Thyroid gland (tissue), 4 donors: ENCODE measurements around the gene FRG2C. TPM values are rescaled to one million over a fixed set of nuclear protein-coding genes. Genes with fewer than 3 reads are reported as not detected.
A peak's percentile ranks its signal among the peaks of the same experiment; 100 is the strongest.
"Not testable (repeated sequence)": the region's sequence is repeated elsewhere in the genome, so short reads cannot be mapped to it uniquely, and the experiment has no call there.

Experiments used
- DNase-seq, 2 donors: peaks; one replicate each; pipeline ENCODE4 v3.0.0-alpha.2; 2019
- H3K27ac ChIP-seq, 3 donors: fragments of 200-600 bp; sonication (generic); 1 replicate in 2 of 3; 2 replicates in 1 of 3; pipeline ENCODE4 v1.5.1; 2016 to 2019; ENCODE audit warnings: mild to moderate bottlenecking in 1 of 3, moderate library complexity in 1 of 3
- H3K27me3 ChIP-seq: fragments of 200-600 bp; sonication (generic); one replicate; pipeline ENCODE4 v1.5.1; 2019
- H3K36me3 ChIP-seq, 2 donors: fragments of 200-600 bp; sonication (generic); one replicate each; pipeline ENCODE4 v1.5.1; 2016 to 2019
- H3K4me1 ChIP-seq, 2 donors: fragments of 200-600 bp; sonication (generic); one replicate each; pipeline ENCODE4 v1.5.1; 2017 to 2019
- H3K4me3 ChIP-seq, 3 donors: fragments of 200-600 bp; sonication (generic); replicated peaks in 1 of 3; 1 replicate in 2 of 3; 2 replicates in 1 of 3; pipeline ENCODE4 v1.5.1; 2016; ENCODE audit warnings: mild to moderate bottlenecking in 1 of 3
- H3K9me3 ChIP-seq: fragments of 200-600 bp; sonication (generic); one replicate; pipeline ENCODE4 v1.5.1; 2017
- POLR2A ChIP-seq, 2 donors: fragments of 450-650 bp; IDR thresholded peaks; one replicate each; pipeline ENCODE4 v1.6.1; 2017; ENCODE audit warnings: antibody characterized with exemption in 2 of 2, mild to moderate bottlenecking in 2 of 2, moderate library complexity in 1 of 2
- WGBS, 2 donors: methylation state at CpG; one replicate each; pipeline ENCODE4 v1.1.5; 2017; 5-methylcytosine and 5-hydroxymethylcytosine counted together
- intact Hi-C: fragments of 100-400 bp; cut with DNase I; formaldehyde crosslinking; loops from one replicate; pipeline ENCODE4 v1.15.1; 2023
- total RNA-seq, 4 donors: library from RNA; depleted of rRNA; stranded (reverse); fragments of >200 nt; gene quantifications; one replicate each; pipeline ENCODE4 v1.2.3, GENCODE V29; 2016
- TF ChIP-seq, protein P1 (sequence below), 6 experiments: fragments of 200-600 bp in 3 of 6; fragments of 450-650 bp in 3 of 6; sonication (generic) in 3 of 6; IDR thresholded peaks; one replicate each; pipeline ENCODE4 v1.5.1; 2016 to 2019; ENCODE audit warnings: antibody characterized with exemption in 6 of 6, mild to moderate bottlenecking in 2 of 6, inconsistent platforms in 1 of 6, moderate library complexity in 1 of 6

Gene FRG2C
- not detected for total RNA-seq

DNA sequence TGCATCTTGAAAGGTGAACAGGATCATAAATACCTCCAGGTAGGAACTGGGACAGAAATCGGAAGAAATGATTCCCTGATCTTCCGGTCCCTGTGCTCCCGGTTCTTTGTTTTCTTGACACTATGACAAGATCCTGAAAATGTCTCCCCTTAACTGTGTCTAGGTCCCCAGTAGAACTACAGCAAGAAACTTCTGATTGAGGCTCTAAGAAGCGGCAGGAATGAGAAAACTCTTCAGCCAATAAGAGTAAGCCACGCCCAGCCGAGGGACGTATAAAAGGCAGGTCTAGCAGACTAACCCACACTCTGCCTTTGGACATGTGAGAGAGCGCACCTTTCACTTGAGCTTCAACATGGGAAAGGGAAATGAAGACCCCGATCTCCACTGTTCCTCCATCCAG is at the start of gene FRG2C:
Gene FRG2C (plus strand): TSS at position 301 of the 400 bp plus-strand sequence. CDS start 52 bp downstream, at position 353.
- H3K4me1 ChIP-seq, H3K9me3 ChIP-seq, H3K36me3 ChIP-seq, H3K4me3 ChIP-seq, H3K27ac ChIP-seq, H3K27me3 ChIP-seq, DNase-seq, intact Hi-C loops: not testable (repeated sequence)
- 62 to 77% methylated on average over 9 of the region's 9 CpGs for WGBS, 2 donors

DNA sequence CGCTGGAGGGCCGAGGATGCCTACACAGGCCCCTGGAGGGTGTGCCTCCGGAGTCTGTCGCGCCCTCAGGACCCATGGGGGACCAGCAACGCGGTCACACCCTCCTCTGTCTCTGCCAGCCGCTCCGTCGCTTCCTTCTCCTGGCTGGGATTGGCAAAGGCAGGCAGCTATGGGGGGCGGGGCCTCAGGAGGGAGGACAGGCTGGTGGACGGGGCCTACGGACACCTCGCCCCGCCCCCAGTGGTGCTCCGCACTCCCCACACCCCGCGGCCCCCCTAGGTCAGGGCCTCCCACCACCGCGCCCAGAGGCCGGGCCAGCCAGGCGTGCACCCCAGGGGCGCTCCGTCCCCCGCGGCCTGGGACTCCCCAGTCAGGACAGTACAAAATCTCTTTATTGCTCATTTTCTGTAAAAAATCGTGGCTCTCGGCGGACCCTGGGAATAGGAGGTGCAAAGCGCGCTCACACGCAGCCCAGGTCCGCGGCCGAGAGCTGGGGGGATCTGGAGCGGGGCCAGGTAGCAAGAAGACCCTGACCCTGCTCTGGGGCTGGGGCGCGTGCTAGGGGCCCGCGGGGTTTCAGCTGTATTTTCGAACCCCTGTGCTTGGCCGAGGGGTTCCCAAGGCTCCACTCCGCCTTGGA is 45.3 kb upstream of the FRG2C start:
- H3K27me3 ChIP-seq, H3K27ac ChIP-seq, H3K36me3 ChIP-seq, H3K4me1 ChIP-seq, H3K9me3 ChIP-seq, intact Hi-C loops: not testable (repeated sequence)
- WGBS, 2 donors: 2 to 8% methylated on average over 16 to 20 of the region's 43 CpGs
- H3K4me3 ChIP-seq: peak overlapping the region; percentile 15 to 55 (median 45)
- peak; percentile 87 for DNase-seq

DNA sequence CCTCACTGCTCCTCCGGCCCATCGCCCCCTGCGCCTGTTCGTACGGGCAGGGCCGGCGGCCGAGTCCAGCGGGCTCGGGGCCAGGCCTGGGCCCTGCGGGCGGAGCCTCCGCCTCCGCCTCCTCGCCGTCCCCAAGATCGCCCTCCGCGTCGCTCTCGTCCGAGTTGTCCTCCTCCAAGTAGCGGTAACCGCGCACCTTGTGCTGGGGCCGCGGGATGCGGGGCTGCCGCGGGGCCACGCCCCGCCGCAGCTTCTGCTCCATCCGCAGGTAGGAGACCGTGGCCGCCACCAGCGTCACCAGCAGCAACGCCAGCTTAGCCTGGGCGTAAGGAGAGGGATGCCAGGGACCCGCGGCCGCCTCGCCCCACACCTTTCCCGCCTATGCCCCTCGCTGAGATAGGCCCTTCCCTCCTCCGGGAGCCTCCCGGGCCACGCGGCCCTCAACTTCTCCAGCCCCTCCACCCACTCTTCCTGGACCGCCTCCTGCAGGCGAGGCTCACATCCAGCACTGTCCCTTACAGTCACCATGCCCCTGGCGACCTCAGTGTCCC is 44.6 kb upstream of the FRG2C start:
- DNase-seq: peak; percentile 28 to 35
- intact Hi-C loops: not testable (repeated sequence)

DNA sequence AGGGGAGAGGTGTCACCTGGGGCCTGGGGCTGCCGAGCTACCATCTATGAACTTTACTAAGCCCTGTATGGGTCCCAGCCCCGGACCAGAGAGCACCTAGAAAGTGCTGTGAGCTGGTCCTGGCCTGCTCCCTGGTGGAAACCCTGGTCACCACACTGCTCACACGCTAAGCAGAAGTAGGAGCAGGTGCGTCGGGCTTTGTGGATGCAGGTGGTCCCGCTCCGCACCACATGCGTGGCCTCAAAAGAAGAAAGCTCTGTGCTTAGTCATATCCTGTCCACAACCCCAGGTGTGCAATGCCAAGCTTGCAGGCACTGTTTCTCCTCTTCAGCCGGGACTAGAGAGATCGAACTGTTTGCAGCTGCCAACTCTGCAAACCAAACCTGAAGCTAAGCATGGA is 42.4 kb upstream of the FRG2C start:
- H3K4me3 ChIP-seq, DNase-seq, intact Hi-C loops, H3K27me3 ChIP-seq, H3K27ac ChIP-seq, H3K36me3 ChIP-seq, H3K9me3 ChIP-seq, H3K4me1 ChIP-seq: not testable (repeated sequence)
- 66 to 85% methylated on average over 8 to 10 of the region's 10 CpGs for WGBS, 2 donors

More for the DNA sequence above, 44.6 kb upstream of the FRG2C start:
- H3K4me3 ChIP-seq: peak overlapping the region; percentile 15 to 55 (median 45)
- not testable (repeated sequence) for H3K27me3 ChIP-seq, H3K36me3 ChIP-seq, H3K9me3 ChIP-seq, H3K4me1 ChIP-seq, H3K27ac ChIP-seq
- 3 to 5% methylated on average over 8 to 11 of the region's 52 CpGs for WGBS, 2 donors

DNA sequence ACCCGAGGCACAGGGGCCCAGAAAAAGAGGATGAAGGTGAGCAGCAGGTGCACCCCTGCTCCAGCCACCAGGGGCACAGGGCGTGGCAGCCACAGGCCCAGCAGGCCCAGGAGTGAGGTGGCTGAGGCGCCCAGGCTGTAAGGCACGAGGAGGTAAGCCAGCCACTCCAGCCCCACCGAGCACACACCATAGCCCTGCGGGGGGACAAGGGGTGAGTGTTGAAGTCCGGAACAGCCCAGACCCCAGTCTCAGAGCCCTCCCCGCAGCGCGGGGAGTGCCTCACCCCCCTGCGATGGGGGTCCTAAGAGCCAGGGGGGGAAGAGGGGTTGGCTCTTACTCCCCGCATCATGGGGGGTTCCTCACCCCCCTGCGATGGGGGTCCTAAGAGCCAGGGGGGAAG is 40.5 kb upstream of the FRG2C start:
- H3K36me3 ChIP-seq, H3K27me3 ChIP-seq, intact Hi-C loops, H3K9me3 ChIP-seq, H3K4me3 ChIP-seq, H3K27ac ChIP-seq, H3K4me1 ChIP-seq, DNase-seq: not testable (repeated sequence)
- 90% methylated on average over 12 of the region's 13 CpGs; no CpG with 5 or more reads in 1 of the 2 donors for WGBS, 2 donors

DNA sequence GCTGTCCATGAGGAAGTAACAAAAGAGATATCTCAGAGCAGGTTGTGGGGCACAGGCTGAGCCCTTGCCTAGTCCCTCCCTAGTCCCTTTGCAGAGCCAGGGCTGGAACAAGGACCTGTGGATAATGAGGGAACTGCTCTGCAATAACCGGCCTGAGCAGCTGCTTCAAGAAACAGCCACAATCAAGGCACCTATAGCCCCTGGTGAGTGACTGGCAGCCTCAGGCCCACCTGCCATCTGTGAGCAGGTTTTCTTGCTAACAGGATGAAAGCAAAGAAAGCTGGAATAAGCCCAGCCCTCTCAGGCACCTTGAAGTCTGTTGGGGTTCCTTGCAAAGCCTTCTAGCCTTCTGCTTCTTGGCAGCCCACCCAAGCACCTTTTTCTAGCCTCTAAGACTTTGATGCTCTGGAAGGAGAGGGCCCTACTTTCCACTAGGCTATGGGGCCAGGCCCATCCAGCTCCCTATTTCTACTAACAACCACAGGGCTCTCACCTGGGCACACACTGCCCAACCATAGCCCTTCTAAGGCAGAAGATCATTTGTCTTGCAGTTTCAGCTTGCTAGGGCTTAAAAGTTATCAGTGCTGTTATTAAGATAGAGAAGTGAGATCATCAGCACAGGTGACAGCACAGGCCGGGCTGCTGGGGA is 33.1 kb upstream of the FRG2C start:
- H3K36me3 ChIP-seq, H3K9me3 ChIP-seq, H3K27ac ChIP-seq, H3K27me3 ChIP-seq, H3K4me1 ChIP-seq, intact Hi-C loops, DNase-seq, H3K4me3 ChIP-seq: not testable (repeated sequence)
- WGBS, 2 donors: 80 to 85% methylated on average over 1 to 2 of the region's 2 CpGs

DNA sequence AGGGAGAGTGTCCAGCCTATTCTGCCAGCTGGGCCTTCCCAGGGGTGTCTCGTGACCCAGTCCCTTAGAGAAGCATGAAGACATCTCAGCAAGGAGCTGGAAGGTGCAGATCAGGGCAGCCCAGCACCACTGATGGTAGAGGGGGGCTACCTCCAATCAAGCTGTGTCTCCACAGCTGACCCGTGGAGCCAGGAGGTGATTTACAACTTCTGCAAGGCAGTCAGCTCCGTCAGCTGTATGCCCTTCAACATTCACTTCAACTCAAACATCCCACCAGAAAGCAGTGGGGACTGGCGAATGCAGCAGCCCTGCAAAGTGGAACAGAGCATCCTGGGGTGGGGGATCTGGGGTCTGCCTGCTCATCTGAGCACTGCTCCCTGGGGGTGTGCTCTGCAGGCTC is 32.6 kb upstream of the FRG2C start:
- DNase-seq: no peak
- no peak overlapping the region for H3K4me3 ChIP-seq
- TF ChIP-seq, protein P1, sequence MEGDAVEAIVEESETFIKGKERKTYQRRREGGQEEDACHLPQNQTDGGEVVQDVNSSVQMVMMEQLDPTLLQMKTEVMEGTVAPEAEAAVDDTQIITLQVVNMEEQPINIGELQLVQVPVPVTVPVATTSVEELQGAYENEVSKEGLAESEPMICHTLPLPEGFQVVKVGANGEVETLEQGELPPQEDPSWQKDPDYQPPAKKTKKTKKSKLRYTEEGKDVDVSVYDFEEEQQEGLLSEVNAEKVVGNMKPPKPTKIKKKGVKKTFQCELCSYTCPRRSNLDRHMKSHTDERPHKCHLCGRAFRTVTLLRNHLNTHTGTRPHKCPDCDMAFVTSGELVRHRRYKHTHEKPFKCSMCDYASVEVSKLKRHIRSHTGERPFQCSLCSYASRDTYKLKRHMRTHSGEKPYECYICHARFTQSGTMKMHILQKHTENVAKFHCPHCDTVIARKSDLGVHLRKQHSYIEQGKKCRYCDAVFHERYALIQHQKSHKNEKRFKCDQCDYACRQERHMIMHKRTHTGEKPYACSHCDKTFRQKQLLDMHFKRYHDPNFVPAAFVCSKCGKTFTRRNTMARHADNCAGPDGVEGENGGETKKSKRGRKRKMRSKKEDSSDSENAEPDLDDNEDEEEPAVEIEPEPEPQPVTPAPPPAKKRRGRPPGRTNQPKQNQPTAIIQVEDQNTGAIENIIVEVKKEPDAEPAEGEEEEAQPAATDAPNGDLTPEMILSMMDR (IDR thresholded peaks at IDR 0.05): no peak
- no peak for TF ChIP-seq POLR2A (IDR thresholded peaks at IDR 0.05)
- no peaks in the 10 kb centered on the region for H3K9me3 ChIP-seq
- no peaks in the 10 kb centered on the region for H3K36me3 ChIP-seq
- intact Hi-C loops: no loop called here
- no peaks in the 10 kb centered on the region for H3K27me3 ChIP-seq
- 69 to 100% methylated on average over 1 to 2 of the region's 4 CpGs for WGBS, 2 donors
- no peak overlapping the region for H3K27ac ChIP-seq
- no peaks in the 10 kb centered on the region for H3K4me1 ChIP-seq

DNA sequence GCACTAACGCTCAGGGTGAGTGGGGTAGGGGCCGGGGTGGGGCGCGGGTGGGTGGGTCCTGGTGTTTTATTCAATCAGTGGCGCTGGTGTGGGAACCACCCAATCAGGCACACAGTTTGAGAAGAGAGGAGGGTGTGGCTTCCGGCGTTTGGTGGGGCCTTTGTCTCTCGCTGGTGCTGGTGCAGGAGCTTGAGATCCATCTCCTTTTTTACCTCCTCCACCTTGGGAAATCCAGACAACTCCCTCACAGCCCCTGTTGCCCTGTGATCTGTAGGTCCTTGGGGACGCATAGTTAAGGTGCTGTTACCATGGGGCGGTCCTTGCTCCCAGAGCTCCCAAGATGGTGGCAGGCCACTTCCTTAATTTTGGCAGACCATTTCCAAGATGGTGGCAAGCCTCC is 25.2 kb upstream of the FRG2C start:
- H3K4me3 ChIP-seq, H3K4me1 ChIP-seq, H3K9me3 ChIP-seq, DNase-seq, H3K27ac ChIP-seq, H3K36me3 ChIP-seq, intact Hi-C loops, H3K27me3 ChIP-seq: not testable (repeated sequence)
- WGBS, 2 donors: 80 to 93% methylated on average over 8 to 10 of the region's 10 CpGs
